ENCODE measurements around the gene ZNF426.

ZNF426 gene

DNA sequence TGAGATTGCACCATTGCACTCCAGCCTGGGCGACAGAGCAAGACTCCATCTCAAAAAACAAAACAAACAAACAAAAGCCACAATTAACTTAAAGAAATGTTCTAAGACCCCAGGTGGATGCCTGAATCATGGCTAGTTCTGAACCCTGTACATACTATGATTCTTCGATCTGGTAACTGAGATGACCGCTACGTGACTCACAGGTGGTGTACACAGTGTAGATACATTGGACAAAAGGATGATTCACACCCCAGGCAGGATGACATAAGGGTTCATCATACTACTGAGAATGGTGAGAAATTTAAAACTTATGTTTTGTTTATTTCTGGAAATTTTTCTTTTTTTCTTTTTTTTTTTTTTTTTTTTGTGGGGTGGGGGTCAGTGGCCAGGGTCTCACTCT is 6.5 kb downstream of the ZNF426 start:
- POLR2A ChIA-PET (ENCODE audit: low non-redundant PET), result no interaction called here
- H3K27ac ChIP-seq, result no peak overlapping the region
- CTCF ChIA-PET, result no interaction called here
- TF ChIP-seq, protein P1, sequence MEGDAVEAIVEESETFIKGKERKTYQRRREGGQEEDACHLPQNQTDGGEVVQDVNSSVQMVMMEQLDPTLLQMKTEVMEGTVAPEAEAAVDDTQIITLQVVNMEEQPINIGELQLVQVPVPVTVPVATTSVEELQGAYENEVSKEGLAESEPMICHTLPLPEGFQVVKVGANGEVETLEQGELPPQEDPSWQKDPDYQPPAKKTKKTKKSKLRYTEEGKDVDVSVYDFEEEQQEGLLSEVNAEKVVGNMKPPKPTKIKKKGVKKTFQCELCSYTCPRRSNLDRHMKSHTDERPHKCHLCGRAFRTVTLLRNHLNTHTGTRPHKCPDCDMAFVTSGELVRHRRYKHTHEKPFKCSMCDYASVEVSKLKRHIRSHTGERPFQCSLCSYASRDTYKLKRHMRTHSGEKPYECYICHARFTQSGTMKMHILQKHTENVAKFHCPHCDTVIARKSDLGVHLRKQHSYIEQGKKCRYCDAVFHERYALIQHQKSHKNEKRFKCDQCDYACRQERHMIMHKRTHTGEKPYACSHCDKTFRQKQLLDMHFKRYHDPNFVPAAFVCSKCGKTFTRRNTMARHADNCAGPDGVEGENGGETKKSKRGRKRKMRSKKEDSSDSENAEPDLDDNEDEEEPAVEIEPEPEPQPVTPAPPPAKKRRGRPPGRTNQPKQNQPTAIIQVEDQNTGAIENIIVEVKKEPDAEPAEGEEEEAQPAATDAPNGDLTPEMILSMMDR (conservative IDR thresholded peaks at IDR 0.05; ENCODE audit: low read depth), result no peak
- peak; percentile 78 for DNase-seq (ENCODE audit: low spot score)

GRCh38 chr19:9528757-9529336 is 9.6 kb downstream of the ZNF426 start:
- CTCF ChIA-PET, result no interaction called here
- TF ChIP-seq, protein P1 (conservative IDR thresholded peaks at IDR 0.05; ENCODE audit: low read depth), result no peak
- POLR2A ChIA-PET (ENCODE audit: low non-redundant PET), result no interaction called here
- no peak for DNase-seq (ENCODE audit: low spot score)
- H3K27ac ChIP-seq, result no peak overlapping the region

GRCh38 chr19:9523885-9524474 is 14.5 kb downstream of the ZNF426 start:
- CTCF ChIA-PET, result interaction anchor here (0.6 kb wide), 1 partner anchor 27 kb away, joined by 6 read pairs; no protein-coding TSS in a partner anchor
- DNase-seq (ENCODE audit: low spot score), result no peak
- POLR2A ChIA-PET (ENCODE audit: low non-redundant PET), result no interaction called here
- TF ChIP-seq, protein P1 (conservative IDR thresholded peaks at IDR 0.05; ENCODE audit: low read depth), result no peak
- no peak overlapping the region for H3K27ac ChIP-seq

DNA sequence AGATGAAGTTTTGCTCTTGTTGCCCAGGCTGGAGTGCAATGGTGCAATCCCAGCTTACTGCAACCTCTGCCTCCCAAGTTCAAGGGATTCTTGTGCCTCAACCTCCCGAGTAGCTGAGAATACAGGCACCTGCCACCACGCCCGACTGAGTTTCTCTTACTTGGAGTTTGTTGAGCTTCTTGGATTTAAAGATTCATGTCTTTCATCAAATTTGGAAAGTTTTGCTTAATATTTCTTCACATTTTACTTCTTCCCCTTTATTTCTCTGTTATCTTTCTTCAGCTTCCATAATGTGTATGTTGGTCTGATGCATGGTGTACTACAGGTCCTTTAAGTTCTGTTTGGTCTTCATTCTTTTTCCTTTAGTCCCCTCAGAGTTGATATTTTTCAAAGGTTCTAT is 31.2 kb downstream of the ZNF426 start:
- POLR2A ChIA-PET (ENCODE audit: low non-redundant PET), result no interaction called here
- CTCF ChIA-PET, result no interaction called here
- TF ChIP-seq, protein P1 (conservative IDR thresholded peaks at IDR 0.05; ENCODE audit: low read depth), result no peak
- H3K27ac ChIP-seq, result no peak overlapping the region
- DNase-seq (ENCODE audit: low spot score), result no peak

DNA sequence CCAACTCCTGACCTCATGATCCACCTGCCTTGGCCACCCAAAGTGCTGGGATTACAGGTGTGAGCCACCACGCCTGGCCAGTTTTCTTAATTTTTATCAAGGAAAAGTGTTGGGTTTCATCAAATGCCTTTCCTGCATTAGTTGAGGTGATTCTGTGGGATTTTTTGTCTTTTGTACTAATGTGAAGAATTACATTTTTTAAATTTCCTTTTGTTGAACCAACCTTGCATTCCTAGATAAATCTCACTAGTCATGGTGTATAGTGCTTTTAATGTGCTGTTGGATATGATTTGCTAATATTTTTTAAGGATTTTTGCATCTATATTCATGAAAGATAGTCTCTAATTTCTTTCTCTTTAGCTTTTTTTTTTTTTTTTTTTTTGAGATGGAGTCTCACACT is 37.6 kb downstream of the ZNF426 start:
- ChIA-PET CTCF (interaction anchor here (0.7 kb wide), 1 partner anchor 80 kb away, joined by 5 read pairs; no protein-coding TSS in a partner anchor), POLR2A (ENCODE audit: low non-redundant PET) (no interaction called here)
- no peak overlapping the region for H3K27ac ChIP-seq
- TF ChIP-seq, protein P1 (conservative IDR thresholded peaks at IDR 0.05; ENCODE audit: low read depth), result no peak
- DNase-seq (ENCODE audit: low spot score), result no peak

GRCh38 chr19:9498183-9498902 is 40.1 kb downstream of the ZNF426 start, which contains the start of gene ZNF560:
TSS of gene ZNF560 (minus strand) at chr19:9498616. CDS start at chr19:9475313, 23,303 bp downstream.
- H3K27ac ChIP-seq, result no peak within 1 kb of the TSS
- no peak for DNase-seq (ENCODE audit: low spot score)
- TF ChIP-seq, protein P1 (conservative IDR thresholded peaks at IDR 0.05; ENCODE audit: low read depth), result no peak
- ChIA-PET POLR2A (ENCODE audit: low non-redundant PET) (no interaction called here), CTCF (no interaction called here)

All from RWPE1 (cell line).